Fibroblast of skin of scalp (primary cell): ENCODE data around the gene PAX5.
"Not testable (repeated sequence)": the region's sequence is repeated elsewhere in the genome, so short reads cannot be mapped to it uniquely, and the experiment has no call there.

Experiments used
- DNase-seq: peaks from one replicate; pipeline ENCODE4 v3.0.0-alpha.2; 2013

The PAX5 gene

GRCh38 chr9:36874921-36875320 lies 159.1 kb downstream of the PAX5 start:
- peak; percentile 17 for DNase-seq

- DNase-seq = no peak
These were observed 159.8 kb downstream of the PAX5 start for GRCh38 chr9:36874261-36874660.

- peak; percentile 44 for DNase-seq
These were observed 160.7 kb downstream of the PAX5 start for GRCh38 chr9:36873247-36873875.

GRCh38 chr9:36872641-36873040 lies 161.4 kb downstream of the PAX5 start:
- no peak for DNase-seq

GRCh38 chr9:36871606-36872005 lies 162.5 kb downstream of the PAX5 start:
- no peak for DNase-seq

GRCh38 chr9:36870960-36871359 lies 163.1 kb downstream of the PAX5 start:
- DNase-seq = no peak

- not testable (repeated sequence) for DNase-seq
These were observed 164.5 kb downstream of the PAX5 start for GRCh38 chr9:36869605-36870004.

GRCh38 chr9:36868586-36869282 lies 165.3 kb downstream of the PAX5 start:
- DNase-seq = no peak

- DNase-seq = no peak
These were observed 166.2 kb downstream of the PAX5 start for GRCh38 chr9:36867672-36868471.

- no peak for DNase-seq
These were observed 166.8 kb downstream of the PAX5 start for GRCh38 chr9:36867241-36867640.

- DNase-seq = no peak
These were observed 167.2 kb downstream of the PAX5 start for GRCh38 chr9:36866840-36867239.

GRCh38 chr9:36865731-36866635 lies 168.1 kb downstream of the PAX5 start:
- no peak for DNase-seq

- no peak for DNase-seq
These were observed 169.3 kb downstream of the PAX5 start for GRCh38 chr9:36864491-36865410.

- DNase-seq = peak; percentile 26
These were observed 171.6 kb downstream of the PAX5 start for GRCh38 chr9:36862206-36863145.

GRCh38 chr9:36861528-36862205 lies 172.4 kb downstream of the PAX5 start:
- DNase-seq = no peak

GRCh38 chr9:36858805-36859375 lies 175.2 kb downstream of the PAX5 start:
- no peak for DNase-seq

- DNase-seq = no peak
These were observed 178.4 kb downstream of the PAX5 start for GRCh38 chr9:36855448-36856315.

GRCh38 chr9:36854751-36855150 lies 179.3 kb downstream of the PAX5 start:
- no peak for DNase-seq
